Right lobe of liver (tissue), 6 donors: Measurements from ENCODE around the gene MAP3K14. TPM values are rescaled to one million over a fixed set of nuclear protein-coding genes. Genes with fewer than 3 reads are reported as not detected.

Source experiments
- ATAC-seq, 4 donors: fragments of 200-7000 bp; cut with Tn5 transposase; one replicate each; pipeline ENCODE4 v1.9.1; 2020; ENCODE audit warnings: mild to moderate bottlenecking in 4 of 4, moderate library complexity in 4 of 4
- DNase-seq, 3 donors: peaks; one replicate each; pipeline ENCODE4 v3.0.0-alpha.2; 2020
- H3K27ac ChIP-seq, 3 donors: fragments of 200-600 bp; one replicate each; pipeline ENCODE4 v1.8.0; 2022
- H3K27me3 ChIP-seq, 2 donors: fragments of 200-600 bp; one replicate each; pipeline ENCODE4 v1.8.0; 2022
- H3K36me3 ChIP-seq, 4 donors: fragments of 200-600 bp; sonication (generic) in 1 of 4; one replicate each; pipeline versions ENCODE4 v1.5.1 to v1.8.0; 2017 to 2022; ENCODE audit warnings: control low read depth in 1 of 4
- H3K4me1 ChIP-seq, 4 donors: fragments of 200-600 bp; sonication (generic) in 1 of 4; one replicate each; pipeline versions ENCODE4 v1.5.1 to v1.8.0; 2017 to 2022; ENCODE audit warnings: control low read depth in 1 of 4
- H3K4me3 ChIP-seq, 3 donors: fragments of 200-600 bp; one replicate each; pipeline ENCODE4 v1.8.0; 2022
- H3K9me3 ChIP-seq, 4 donors: fragments of 200-600 bp; sonication (generic) in 1 of 4; one replicate each; pipeline versions ENCODE4 v1.5.1 to v1.8.0; 2017 to 2022; ENCODE audit warnings: control low read depth in 1 of 4
- CTCF ChIP-seq, 4 donors: fragments of 200-600 bp in 3 of 4; fragments of 450-650 bp in 1 of 4; IDR thresholded peaks; one replicate each; pipeline versions ENCODE4 v1.5.1 to v1.8.0; 2016 to 2022; ENCODE audit warnings: antibody characterized with exemption in 4 of 4, mild to moderate bottlenecking in 2 of 4
- POLR2A ChIP-seq: fragments of 450-650 bp; IDR thresholded peaks from one replicate; pipeline ENCODE4 v1.6.1; 2017; ENCODE audit warnings: antibody characterized with exemption, mild to moderate bottlenecking
- WGBS: methylation state at CpG from one replicate; pipeline ENCODE4 v1.1.6; 2018; ENCODE audit warnings: low coverage, low lambda C conversion rate; ENCODE audit not compliant: insufficient coverage; ENCODE audit errors: missing lambda C conversion rate; 5-methylcytosine and 5-hydroxymethylcytosine counted together
- intact Hi-C, 2 donors: fragments of 100-400 bp; cut with DNase I; formaldehyde crosslinking; loops; one replicate each; pipeline versions ENCODE4 v1.11.2 to v1.14.1; 2022
- total RNA-seq, 6 experiments: library from RNA; depleted of rRNA in 2 of 6; stranded (reverse); fragments of >200 nt in 2 of 6; fragmentation: NEBNext Ultra II Directional in 3 of 6; extraction: Animal tissue kit (Norgen Biotek cat#: 25700) in 3 of 6; gene quantifications; one replicate each; pipeline versions ENCODE4 v1.1.0 to v1.2.4, GENCODE V29; 2016 to 2023
- donor health status: DM: no; HTN: yes; CAD: no.
- donor health status: DM: no; HTN: no; CAD: no.
- donor health status: DM: no; HTN: no; CAD: no.
- donor health status: DM: no; HTN: yes; CAD: no.
- donor health status: DM: no; HTN: yes; CAD: no.

MAP3K14 gene
- total RNA-seq, 6 experiments from 2014 or later = 4.8 to 7.8 (median 6.3) TPM

GRCh38 chr17:45232514-45233422, 84.1 kb downstream of the MAP3K14 start:
- intact Hi-C loops = no loop called here

DNA sequence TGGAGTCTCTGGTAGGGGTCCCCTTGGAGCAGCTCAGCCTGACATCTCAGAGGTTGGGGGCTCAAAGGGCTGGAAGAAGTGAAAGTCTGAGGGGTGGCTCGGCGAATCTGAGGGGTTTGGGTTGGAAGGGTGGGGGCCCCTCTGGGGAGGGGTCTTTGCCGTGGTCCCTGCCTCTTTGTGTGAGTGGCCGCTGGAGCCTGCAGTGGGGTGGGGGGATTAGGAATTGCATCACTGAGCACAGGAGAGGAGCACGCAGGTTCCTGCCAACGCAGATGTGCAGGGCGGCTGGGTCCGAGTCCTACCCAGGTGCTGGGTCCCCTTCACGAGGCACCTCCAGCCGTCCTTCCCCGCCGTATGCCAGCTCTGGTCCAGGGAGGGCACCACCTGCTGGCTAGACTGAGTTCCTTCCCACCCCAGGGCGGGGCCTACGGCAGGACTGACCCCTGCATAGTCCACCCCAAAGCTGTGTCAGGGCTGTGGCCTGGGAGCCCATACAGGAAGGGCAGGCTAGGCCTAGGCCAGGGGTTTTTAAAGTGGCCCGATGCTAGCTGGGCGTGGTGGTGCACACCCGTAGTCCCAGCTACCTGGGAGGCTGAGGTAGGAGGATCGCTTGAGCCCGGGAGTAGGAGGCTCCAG, 85.2 kb downstream of the MAP3K14 start:
- intact Hi-C loops = no loop called here
- ATAC-seq = peak in 3 of 4 donors; percentile 4 to 28 (median 20)
- no peak overlapping the region for H3K27ac ChIP-seq

More at GRCh38 chr17:45232514-45233422, 84.1 kb downstream of the MAP3K14 start:
- TF ChIP-seq CTCF (IDR thresholded peaks at IDR 0.05) (no peak), POLR2A (no peak)
- 79% methylated on average over 3 of the region's 9 CpGs for WGBS
- Histone ChIP-seq H3K27me3 (no peaks in the 10 kb centered on the region), H3K36me3 (no peaks in the 10 kb centered on the region), H3K27ac (no peak overlapping the region), H3K4me3 (no peak overlapping the region), H3K4me1 (no peaks in the 10 kb centered on the region), H3K9me3 (no peaks in the 10 kb centered on the region)
- DNase-seq (no peak), ATAC-seq (no peak)

DNA sequence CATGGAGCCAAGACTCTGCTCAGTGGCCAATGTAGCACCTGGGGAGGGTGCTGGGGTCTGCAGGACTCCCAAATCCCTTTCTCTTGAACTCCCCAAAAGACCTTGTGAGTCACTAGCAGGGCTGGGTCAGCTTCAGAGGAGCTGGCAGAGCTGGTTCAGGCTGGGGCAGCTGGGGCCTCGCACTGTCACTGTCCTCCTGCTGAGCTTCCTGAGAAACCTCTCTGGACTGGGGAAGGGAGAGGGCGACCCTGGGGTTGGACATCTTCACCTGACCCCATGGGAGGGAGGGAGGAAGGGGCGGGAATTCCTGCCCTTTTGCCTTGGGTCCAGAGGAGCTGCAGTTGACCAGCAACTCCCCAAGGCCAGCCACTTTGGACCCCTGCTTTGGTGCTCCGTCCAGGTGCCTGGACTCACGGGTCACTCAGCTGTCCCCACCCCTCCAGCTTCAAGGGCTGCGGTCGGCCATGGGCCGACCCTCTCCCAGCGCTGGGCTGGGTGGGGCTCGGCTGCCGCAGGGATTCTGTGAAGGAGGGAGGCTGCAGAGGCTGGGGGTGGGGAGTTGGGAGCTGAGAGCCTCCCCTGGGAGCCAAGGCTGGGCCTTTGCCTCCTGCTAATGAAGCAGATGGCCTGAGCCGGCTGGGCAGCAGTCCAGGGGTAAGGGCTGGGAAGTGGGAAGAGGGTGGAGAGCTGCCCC, 85.9 kb downstream of the MAP3K14 start:
- H3K27me3 ChIP-seq = no peaks in the 10 kb centered on the region
- H3K4me3 ChIP-seq = no peak overlapping the region
- H3K4me1 ChIP-seq = no peaks in the 10 kb centered on the region
- intact Hi-C loops = no loop called here
- WGBS = no CpG with 5 or more reads among the region's 12 CpGs
- DNase-seq = no peak
- ATAC-seq = no peak
- H3K9me3 ChIP-seq = no peaks in the 10 kb centered on the region
- no peaks in the 10 kb centered on the region for H3K36me3 ChIP-seq
- TF ChIP-seq POLR2A = no peak
- no peak for TF ChIP-seq CTCF (IDR thresholded peaks at IDR 0.05)
- H3K27ac ChIP-seq = no peak overlapping the region

More for the DNA sequence above, 85.2 kb downstream of the MAP3K14 start:
- WGBS = 60% methylated on average over 6 of the region's 19 CpGs
- H3K4me1 ChIP-seq = no peaks in the 10 kb centered on the region
- peak in 1 of 3 donors; percentile 58 for DNase-seq
- no peaks in the 10 kb centered on the region for H3K36me3 ChIP-seq
- H3K4me3 ChIP-seq = no peak overlapping the region
- H3K9me3 ChIP-seq = no peaks in the 10 kb centered on the region
- no peak for TF ChIP-seq POLR2A
- TF ChIP-seq CTCF (IDR thresholded peaks at IDR 0.05) = peak in 3 of 4 donors; percentile 28 to 31 (median 28)
- no peaks in the 10 kb centered on the region for H3K27me3 ChIP-seq

DNA sequence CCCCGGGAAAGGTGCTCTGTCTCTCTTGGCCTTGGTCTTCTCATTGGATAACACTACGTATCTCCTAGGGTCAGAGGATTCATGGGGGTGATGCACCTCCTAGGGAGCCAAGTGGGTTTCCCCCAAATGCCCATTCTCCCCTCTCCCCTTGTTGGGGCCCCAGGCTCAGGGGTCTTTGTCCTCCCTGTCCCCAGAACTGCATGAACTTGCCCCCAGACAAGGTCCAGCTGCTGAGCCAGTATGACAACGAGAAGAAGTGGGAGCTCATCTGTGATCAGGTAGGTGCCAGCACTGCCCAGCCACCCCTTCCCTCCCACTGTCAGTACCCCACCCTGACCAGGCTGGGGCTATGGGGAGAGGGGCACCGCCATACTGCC, 86.4 kb downstream of the MAP3K14 start:
- Histone ChIP-seq H3K4me1 (no peaks in the 10 kb centered on the region), H3K27ac (no peak overlapping the region)

More for the DNA sequence above, 86.4 kb downstream of the MAP3K14 start:
- WGBS = no CpG with 5 or more reads among the region's 4 CpGs
- Histone ChIP-seq H3K4me3 (no peak overlapping the region), H3K36me3 (no peaks in the 10 kb centered on the region), H3K9me3 (no peaks in the 10 kb centered on the region), H3K27me3 (no peaks in the 10 kb centered on the region)
- no peak for TF ChIP-seq POLR2A
- no peak for TF ChIP-seq CTCF (IDR thresholded peaks at IDR 0.05)
- intact Hi-C loops = no loop called here
- ATAC-seq (no peak), DNase-seq (no peak)
